ENCODE measurements around the gene MCM6.
A peak's percentile ranks its signal among the peaks of the same experiment; 100 is the strongest.
"Not testable (repeated sequence)": the region's sequence is repeated elsewhere in the genome, so short reads cannot be mapped to it uniquely, and the experiment has no call there.

The MCM6 gene

GRCh38 chr2:135876066-135876711, at the start of gene MCM6:
TSS of gene MCM6 (minus strand) at chr2:135876443. CDS start at chr2:135876365, 78 bp downstream.
- DNase-seq = peak; percentile 98

- DNase-seq = no peak
Observed at GRCh38 chr2:135925571-135925970, 49.3 kb upstream of the MCM6 start.

DNA sequence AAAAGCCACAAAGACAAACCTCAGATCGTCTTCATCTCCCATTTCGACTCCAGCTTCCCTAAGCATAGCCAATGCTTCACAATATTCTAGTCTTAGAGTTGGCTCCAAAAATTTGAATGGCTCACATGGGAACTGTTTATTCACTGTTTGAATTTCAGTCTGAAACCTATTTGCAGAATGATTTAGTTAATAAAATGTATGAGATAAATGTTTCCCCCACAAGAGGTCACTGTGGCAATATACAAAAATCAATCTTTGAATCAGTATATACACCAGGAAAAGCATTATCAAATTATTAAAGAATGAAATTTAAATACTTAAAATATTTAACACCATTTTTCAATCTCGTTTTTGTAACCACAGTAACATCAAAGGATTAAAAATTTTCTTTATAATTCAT, 40.0 kb upstream of the MCM6 start:
- peak; percentile 16 for DNase-seq

GRCh38 chr2:135914485-135914884, 38.2 kb upstream of the MCM6 start:
- DNase-seq = no peak

GRCh38 chr2:135913727-135914365, 37.6 kb upstream of the MCM6 start:
- DNase-seq = peak; percentile 25

DNA sequence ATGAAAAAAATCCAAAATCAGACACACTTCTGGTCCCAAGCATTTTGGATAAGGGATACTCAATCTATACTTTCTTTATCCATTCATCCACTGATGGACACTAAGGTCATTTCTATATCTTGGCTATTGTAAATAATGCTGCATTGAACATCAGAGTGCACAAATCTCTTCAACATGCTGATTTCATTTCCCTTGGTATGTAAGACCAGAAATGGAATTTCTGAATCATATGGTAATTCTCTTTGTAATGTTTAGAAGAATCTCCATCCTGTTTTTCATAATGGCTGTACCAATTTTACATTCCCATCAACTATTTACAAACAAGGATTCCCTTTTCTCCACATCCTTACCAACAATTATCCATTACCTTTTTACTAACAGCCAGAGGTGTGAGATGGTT, 33.7 kb upstream of the MCM6 start:
- no peak for DNase-seq

GRCh38 chr2:135905679-135906078, 29.4 kb upstream of the MCM6 start:
- DNase-seq = no peak

- no peak for DNase-seq
Observed at GRCh38 chr2:135904341-135904989, 28.2 kb upstream of the MCM6 start.

DNA sequence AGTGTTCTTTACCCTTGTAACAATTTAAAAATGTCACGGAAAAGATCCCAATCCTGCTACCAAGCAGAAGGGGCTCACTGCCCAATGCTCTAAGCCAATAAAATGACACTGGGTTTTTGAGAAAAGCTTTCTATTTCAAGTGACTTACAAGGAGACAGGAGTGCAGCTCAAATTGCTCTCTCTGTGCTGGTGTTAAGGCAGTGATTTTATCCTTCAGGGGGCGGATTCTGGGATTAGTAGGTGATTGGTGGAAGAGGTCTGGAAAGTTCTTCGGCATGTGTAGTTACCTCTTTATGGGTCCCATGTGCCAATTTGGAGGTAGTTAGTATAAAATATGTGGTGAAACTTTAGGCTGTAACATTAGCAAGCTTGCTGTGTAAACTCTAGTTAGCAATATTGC, 27.4 kb upstream of the MCM6 start:
- no peak for DNase-seq

GRCh38 chr2:135899567-135899966, 23.3 kb upstream of the MCM6 start:
- DNase-seq = no peak

- no peak for DNase-seq
Observed at GRCh38 chr2:135898234-135898786, 22.1 kb upstream of the MCM6 start.

DNA sequence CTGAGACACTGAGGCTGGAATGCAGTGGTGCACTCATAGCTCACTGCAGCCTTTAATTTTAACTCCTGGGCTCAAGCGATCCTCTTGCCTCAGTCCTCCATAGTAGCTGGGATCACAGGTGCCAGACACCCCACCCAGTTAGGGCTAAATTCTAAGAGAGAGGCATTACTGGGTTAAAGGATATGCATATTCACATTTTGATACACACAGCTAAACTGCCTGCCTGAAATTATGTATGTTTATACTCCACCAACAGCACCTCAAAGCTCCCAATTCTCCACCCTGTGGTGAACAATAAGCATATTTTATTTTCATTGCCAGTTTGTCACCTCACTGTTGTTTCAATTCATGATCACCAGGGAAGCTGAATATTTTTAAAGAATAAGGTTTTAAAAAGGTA, 18.7 kb upstream of the MCM6 start:
- DNase-seq = no peak

- DNase-seq = no peak
Observed at GRCh38 chr2:135893374-135893794, 17.1 kb upstream of the MCM6 start.

- DNase-seq = no peak
Observed at GRCh38 chr2:135890835-135891234, 14.6 kb upstream of the MCM6 start.

GRCh38 chr2:135890149-135890548, 13.9 kb upstream of the MCM6 start:
- DNase-seq = no peak

- not testable (repeated sequence) for DNase-seq
Observed at GRCh38 chr2:135888587-135888986, 12.3 kb upstream of the MCM6 start.

DNA sequence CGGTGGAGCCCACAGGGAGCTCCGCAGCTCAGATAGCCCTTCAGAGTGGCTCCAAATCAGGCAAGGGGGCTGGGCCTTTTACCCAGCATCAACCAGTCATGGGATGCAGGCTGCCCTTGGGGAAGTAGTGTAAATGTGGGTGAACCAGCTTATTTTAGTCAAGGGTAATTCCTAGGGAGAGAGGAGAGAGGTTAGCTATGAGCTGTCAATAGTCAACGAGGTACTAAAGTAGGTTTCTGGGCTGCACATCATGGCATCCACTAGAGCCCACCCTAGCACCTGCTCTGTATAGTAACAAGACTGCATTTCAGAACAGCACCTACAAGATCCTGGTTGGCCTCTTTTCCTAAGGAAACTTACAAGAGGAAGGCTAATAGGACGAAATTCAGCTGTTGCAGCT, 9.5 kb upstream of the MCM6 start:
- no peak for DNase-seq

DNA sequence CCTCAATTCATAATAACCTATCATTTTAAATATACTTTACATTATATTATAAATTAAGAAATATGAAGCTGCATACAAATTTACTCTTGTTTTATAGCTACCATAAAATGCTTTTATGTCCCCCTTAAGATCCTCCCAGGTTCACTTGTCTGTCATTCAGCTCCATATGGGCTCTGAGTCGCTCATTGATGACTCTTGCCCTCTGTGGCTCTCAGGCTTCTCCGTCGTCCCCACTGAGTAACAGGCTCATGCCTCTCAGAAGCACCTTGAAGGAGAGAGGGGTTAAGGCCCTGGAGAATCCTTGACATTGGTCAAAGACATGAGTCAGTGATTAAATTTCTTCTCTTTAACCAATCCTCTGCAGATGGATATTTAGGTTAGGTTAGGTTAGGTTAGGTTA, 6.2 kb upstream of the MCM6 start:
- DNase-seq = no peak

- not testable (repeated sequence) for DNase-seq
Observed at GRCh38 chr2:135876770-135877169, 527 bp upstream of the MCM6 start.

GRCh38 chr2:135875491-135876065, 665 bp downstream of the MCM6 start:
- DNase-seq = peak; percentile 9

DNA sequence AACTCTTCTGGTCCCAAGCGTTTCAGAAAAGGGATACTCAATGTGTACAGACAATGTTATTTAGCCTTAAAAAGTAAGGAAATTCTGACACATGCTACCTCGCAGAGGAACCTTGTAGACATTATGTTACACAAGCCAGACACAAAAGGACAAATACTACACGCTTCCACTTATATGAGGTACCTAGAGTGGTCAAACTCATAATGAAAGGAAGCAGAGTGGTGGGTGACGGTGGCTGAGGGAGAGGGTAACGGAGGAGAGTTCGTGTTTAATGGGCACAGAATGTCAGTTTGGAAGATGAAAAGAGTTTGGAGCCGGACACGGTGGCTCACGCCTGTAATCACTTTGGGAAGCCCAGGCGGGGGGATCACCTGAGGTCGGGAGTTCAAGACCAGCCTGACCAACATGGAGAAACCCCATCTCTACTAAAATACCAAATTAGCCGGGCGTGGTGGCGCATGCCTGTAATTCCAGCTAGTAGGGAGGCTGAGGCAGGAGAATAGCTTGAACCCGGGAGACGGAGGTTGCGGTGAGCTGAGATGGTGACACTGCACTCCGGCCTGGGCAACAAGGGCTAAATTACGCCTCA, 1.4 kb downstream of the MCM6 start:
- no peak for DNase-seq

GRCh38 chr2:135870571-135870970, 5.7 kb downstream of the MCM6 start:
- DNase-seq = no peak

DNA sequence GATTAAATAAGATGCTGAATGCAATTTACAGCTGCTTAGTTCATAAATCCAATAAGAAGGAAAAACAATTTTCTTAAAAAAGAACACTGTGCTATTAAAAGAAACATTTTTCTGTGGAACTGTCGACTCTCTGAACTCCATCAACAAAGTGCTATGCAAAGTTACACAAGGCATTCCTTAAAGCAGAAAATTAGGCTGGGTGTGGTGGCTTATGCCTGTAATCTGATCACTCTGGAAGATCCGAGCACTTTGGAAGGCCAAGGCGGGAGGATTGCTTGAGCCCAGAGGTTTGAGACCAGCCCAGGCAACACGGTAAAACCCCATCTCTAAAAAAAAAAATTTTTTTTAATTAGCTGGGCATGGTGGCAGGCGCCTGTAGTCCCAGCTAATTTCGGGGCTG, 13.0 kb downstream of the MCM6 start:
- DNase-seq = no peak

Data from NCI-H774 (cell line).